Activated CD8-positive, alpha-beta memory T cell treated with anti-CD3 and anti-CD28 coated beads, Interleukin-2, amount 10 ng/mL, durations not matched to agents 7 days and 5 days (primary cell): ENCODE data around the gene TCERG1L. TPM values are rescaled to one million over a fixed set of nuclear protein-coding genes. Genes with fewer than 3 reads are reported as not detected.

Experiments
- ATAC-seq: fragments of 150-1000 bp; cut with Tn5 transposase; one replicate; pipeline ENCODE4 v1.10.0; 2021; ENCODE audit warnings: moderate library complexity
- CTCF ChIA-PET: fragments of 350-600 bp; sonication (Branson Sonifier 250); formaldehyde crosslinking; loops from one replicate; lab custom pipeline; 2021; ENCODE audit warnings: antibody characterized with exemption; lab: Charles Lee
- DNase-seq: peaks from one replicate; pipeline ENCODE4 v3.0.0-alpha.2; 2020
- H3K27ac Mint-ChIP-seq: one replicate; pipeline ENCODE4 v1.8.0; 2021; ENCODE audit warnings: mild to moderate bottlenecking, mixed read lengths
- H3K27me3 Mint-ChIP-seq: one replicate; pipeline ENCODE4 v1.8.0; 2021; ENCODE audit warnings: mixed read lengths
- H3K36me3 Mint-ChIP-seq: one replicate; pipeline ENCODE4 v1.8.0; 2021; ENCODE audit warnings: mild to moderate bottlenecking, mixed read lengths
- H3K4me1 Mint-ChIP-seq: one replicate; pipeline ENCODE4 v1.8.0; 2021; ENCODE audit warnings: mixed read lengths
- H3K4me3 Mint-ChIP-seq: one replicate; pipeline ENCODE4 v1.8.0; 2021; ENCODE audit warnings: mild to moderate bottlenecking, moderate library complexity, mixed read lengths
- H3K9me3 Mint-ChIP-seq: one replicate; pipeline ENCODE4 v1.8.0; 2022; ENCODE audit warnings: low read depth, mixed read lengths
- total RNA-seq, 2 experiments: library from RNA; stranded (reverse); gene quantifications; one replicate each; pipeline ENCODE4 v1.2.3, GENCODE V29; 2021

Gene TCERG1L
- total RNA-seq, 2 experiments from 2014 or later, result 0.20 to 0.49 TPM

DNA sequence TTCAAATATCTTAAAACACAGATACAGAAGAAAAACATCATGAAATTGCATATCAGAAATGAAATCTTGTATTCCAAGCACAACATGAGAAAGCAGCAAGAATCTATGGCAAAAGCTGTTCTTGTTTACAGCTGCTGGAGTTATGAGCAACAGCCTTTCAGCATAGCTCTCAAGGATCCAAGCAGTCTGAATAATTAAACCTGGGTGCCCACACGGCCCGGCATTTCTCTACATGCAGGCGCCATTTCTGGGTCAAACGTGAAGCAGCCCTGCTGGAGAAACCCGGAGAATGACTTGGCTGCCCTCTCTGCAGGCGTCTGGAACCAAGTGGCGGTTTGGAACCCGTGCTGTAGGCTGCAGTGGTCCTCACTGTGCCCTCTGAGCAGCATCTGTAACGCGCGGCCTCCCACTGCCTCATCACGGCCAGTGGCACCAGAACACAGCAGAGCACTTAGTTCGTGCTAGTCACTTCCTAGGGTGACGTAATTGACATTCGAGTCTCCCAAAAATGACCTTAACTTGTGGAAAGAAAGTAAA, 213.0 kb downstream of the TCERG1L start:
- no peaks in the 10 kb centered on the region for H3K9me3 Mint-ChIP-seq
- DNase-seq (no peak), ATAC-seq (no peak)
- H3K27me3 Mint-ChIP-seq, result no peaks in the 10 kb centered on the region
- H3K36me3 Mint-ChIP-seq, result no peaks in the 10 kb centered on the region
- H3K4me1 Mint-ChIP-seq, result no peaks in the 10 kb centered on the region
- no peak overlapping the region for H3K4me3 Mint-ChIP-seq
- CTCF ChIA-PET, result no interaction called here
- H3K27ac Mint-ChIP-seq, result no peak overlapping the region

DNA sequence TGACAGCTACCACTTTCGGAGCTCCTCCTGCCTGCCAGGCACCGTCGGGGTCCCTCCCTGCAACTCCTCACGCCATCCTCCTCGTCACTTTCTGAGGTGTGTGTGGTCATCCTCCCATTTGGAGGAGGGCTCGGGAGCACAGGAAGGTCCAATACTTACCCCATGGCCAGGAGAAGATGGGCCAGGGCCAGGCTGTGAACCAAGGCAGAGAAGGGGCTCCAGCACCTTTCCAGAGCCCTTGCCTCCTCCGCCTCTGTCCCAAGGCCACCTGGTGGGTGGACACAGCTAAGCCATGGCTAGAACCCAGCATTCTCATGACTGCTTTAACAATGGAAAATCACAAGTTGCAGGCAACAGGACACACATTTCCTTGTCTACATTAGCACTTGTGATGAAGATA, 215.5 kb downstream of the TCERG1L start:
- no peaks in the 10 kb centered on the region for H3K27me3 Mint-ChIP-seq
- no peak overlapping the region for H3K4me3 Mint-ChIP-seq
- DNase-seq, result no peak
- CTCF ChIA-PET, result no interaction called here
- no peak overlapping the region for H3K27ac Mint-ChIP-seq
- no peaks in the 10 kb centered on the region for H3K9me3 Mint-ChIP-seq
- no peaks in the 10 kb centered on the region for H3K36me3 Mint-ChIP-seq
- no peaks in the 10 kb centered on the region for H3K4me1 Mint-ChIP-seq
- ATAC-seq, result no peak

- DNase-seq (no peak), ATAC-seq (no peak)
- H3K9me3 Mint-ChIP-seq, result no peaks in the 10 kb centered on the region
- H3K36me3 Mint-ChIP-seq, result no peaks in the 10 kb centered on the region
- no peaks in the 10 kb centered on the region for H3K4me1 Mint-ChIP-seq
- H3K27me3 Mint-ChIP-seq, result no peaks in the 10 kb centered on the region
- H3K4me3 Mint-ChIP-seq, result no peak overlapping the region
- H3K27ac Mint-ChIP-seq, result no peak overlapping the region
- CTCF ChIA-PET, result no interaction called here
Measured at GRCh38 chr10:131095313-131095580, 216.3 kb downstream of the TCERG1L start.

- H3K27me3 Mint-ChIP-seq, result no peaks in the 10 kb centered on the region
- H3K4me1 Mint-ChIP-seq, result no peaks in the 10 kb centered on the region
- H3K27ac Mint-ChIP-seq, result no peak overlapping the region
- no peak for ATAC-seq
- H3K4me3 Mint-ChIP-seq, result no peak overlapping the region
- no peak for DNase-seq
- no peaks in the 10 kb centered on the region for H3K36me3 Mint-ChIP-seq
- CTCF ChIA-PET, result no interaction called here
- H3K9me3 Mint-ChIP-seq, result no peaks in the 10 kb centered on the region
Measured at GRCh38 chr10:131094527-131095312, 216.8 kb downstream of the TCERG1L start.

- no peak overlapping the region for H3K4me3 Mint-ChIP-seq
Measured at GRCh38 chr10:131093795-131094366, 217.6 kb downstream of the TCERG1L start.

DNA sequence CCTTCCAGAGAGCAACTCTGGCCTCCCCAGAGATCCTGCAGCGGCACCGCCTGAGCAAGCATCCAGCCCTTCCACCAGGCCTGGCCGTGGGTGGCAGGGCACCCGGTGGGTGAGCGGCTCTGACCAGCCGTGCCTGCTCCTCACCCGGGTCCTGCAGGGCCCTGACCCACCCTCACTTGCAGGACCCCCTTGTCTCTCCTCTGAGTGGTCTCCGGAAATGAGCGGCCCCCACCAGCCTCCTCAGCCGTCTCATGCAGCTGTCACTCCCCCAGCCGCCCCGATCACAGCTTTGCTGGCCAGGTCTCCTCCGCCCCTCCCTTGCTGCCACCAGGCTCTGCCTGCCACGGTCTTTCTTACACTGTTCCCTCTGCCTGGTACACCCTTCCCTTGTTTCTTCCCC, 218.2 kb downstream of the TCERG1L start:
- no peaks in the 10 kb centered on the region for H3K4me1 Mint-ChIP-seq
- CTCF ChIA-PET, result no interaction called here
- no peak overlapping the region for H3K27ac Mint-ChIP-seq
- DNase-seq, result no peak
- no peaks in the 10 kb centered on the region for H3K9me3 Mint-ChIP-seq
- ATAC-seq, result no peak
- H3K4me3 Mint-ChIP-seq, result no peak overlapping the region
- H3K36me3 Mint-ChIP-seq, result no peaks in the 10 kb centered on the region
- no peaks in the 10 kb centered on the region for H3K27me3 Mint-ChIP-seq

More at GRCh38 chr10:131093795-131094366, 217.6 kb downstream of the TCERG1L start:
- Mint-ChIP-seq H3K27me3 (no peaks in the 10 kb centered on the region), H3K27ac (no peak overlapping the region), H3K36me3 (no peaks in the 10 kb centered on the region), H3K9me3 (no peaks in the 10 kb centered on the region), H3K4me1 (no peaks in the 10 kb centered on the region)
- CTCF ChIA-PET, result no interaction called here
- ATAC-seq, result no peak
- DNase-seq, result no peak

DNA sequence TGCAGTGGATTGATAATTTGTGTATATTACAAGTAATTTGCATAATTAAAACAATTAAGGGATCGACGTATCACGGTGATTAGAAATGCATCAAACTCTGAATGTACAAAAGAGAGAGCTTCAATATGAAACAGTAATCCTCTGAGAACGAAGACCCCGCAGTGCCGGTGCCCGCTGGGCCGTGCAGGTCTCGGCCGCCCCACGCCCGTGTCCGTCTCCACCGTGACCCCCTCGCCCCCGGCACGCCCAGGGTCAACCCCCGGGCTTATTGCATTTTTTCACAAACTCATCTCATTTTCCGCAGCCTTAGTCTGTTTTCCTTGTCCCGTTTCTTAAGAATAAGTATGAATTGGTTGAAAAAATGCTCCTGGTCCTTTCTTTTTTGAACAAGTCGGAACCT, 218.6 kb downstream of the TCERG1L start:
- ATAC-seq, result no peak
- no peaks in the 10 kb centered on the region for H3K9me3 Mint-ChIP-seq
- no peaks in the 10 kb centered on the region for H3K36me3 Mint-ChIP-seq
- no peak overlapping the region for H3K4me3 Mint-ChIP-seq
- no peaks in the 10 kb centered on the region for H3K4me1 Mint-ChIP-seq
- no peaks in the 10 kb centered on the region for H3K27me3 Mint-ChIP-seq
- CTCF ChIA-PET, result no interaction called here
- H3K27ac Mint-ChIP-seq, result no peak overlapping the region
- no peak for DNase-seq

DNA sequence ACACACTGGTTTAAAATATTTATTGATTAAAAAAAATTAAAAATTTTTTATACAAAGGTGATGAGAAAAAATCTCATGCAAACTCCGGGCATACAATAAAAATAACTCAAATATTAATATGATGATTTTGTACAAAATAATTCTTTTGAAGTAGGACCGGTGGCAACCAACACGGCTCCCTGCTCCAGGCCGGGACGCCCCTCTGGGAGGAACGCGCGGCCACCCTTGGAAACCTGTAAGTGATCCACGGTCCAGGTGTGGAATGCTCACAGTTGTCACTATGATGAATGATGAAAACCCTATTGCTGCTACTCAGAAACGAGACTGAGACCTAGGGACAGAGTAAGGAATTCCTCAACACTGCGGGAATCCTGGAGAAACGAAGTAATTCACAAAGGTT, 219.1 kb downstream of the TCERG1L start:
- CTCF ChIA-PET, result no interaction called here
- Mint-ChIP-seq H3K27me3 (no peaks in the 10 kb centered on the region), H3K36me3 (no peaks in the 10 kb centered on the region), H3K27ac (no peak overlapping the region), H3K9me3 (no peaks in the 10 kb centered on the region), H3K4me1 (no peaks in the 10 kb centered on the region), H3K4me3 (no peak overlapping the region)
- DNase-seq (no peak), ATAC-seq (no peak)

- DNase-seq (no peak), ATAC-seq (no peak)
- CTCF ChIA-PET, result no interaction called here
- H3K27ac Mint-ChIP-seq, result no peak overlapping the region
- H3K27me3 Mint-ChIP-seq, result no peaks in the 10 kb centered on the region
- no peaks in the 10 kb centered on the region for H3K36me3 Mint-ChIP-seq
- no peaks in the 10 kb centered on the region for H3K9me3 Mint-ChIP-seq
- no peak overlapping the region for H3K4me3 Mint-ChIP-seq
- no peaks in the 10 kb centered on the region for H3K4me1 Mint-ChIP-seq
Measured at GRCh38 chr10:131091682-131092081, 219.8 kb downstream of the TCERG1L start.

GRCh38 chr10:131090761-131091661, 220.5 kb downstream of the TCERG1L start:
- Mint-ChIP-seq H3K27me3 (no peaks in the 10 kb centered on the region), H3K4me1 (no peaks in the 10 kb centered on the region), H3K4me3 (no peak overlapping the region), H3K36me3 (no peaks in the 10 kb centered on the region), H3K9me3 (no peaks in the 10 kb centered on the region), H3K27ac (no peak overlapping the region)
- ATAC-seq (no peak), DNase-seq (no peak)
- CTCF ChIA-PET, result no interaction called here

DNA sequence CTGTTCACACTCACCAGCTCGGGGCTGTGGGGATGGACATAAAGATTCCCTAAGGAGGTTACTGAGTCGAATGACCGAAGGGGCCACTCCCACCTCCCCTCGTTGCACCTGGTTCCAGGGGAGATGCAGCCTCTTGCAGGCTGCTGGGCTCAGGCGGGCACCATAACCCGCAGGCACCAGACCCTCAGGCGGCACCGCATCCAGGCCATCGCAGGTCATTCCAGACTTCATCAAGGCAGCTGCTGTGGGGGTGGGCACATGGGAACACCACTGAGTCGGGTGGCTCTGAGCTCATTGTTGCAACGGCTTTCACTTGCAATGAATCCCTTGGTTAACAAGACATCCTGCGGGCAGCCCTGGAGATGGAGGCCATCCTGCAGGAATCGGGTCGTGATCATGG, 221.7 kb downstream of the TCERG1L start:
- CTCF ChIA-PET, result no interaction called here
- no peaks in the 10 kb centered on the region for H3K36me3 Mint-ChIP-seq
- no peaks in the 10 kb centered on the region for H3K9me3 Mint-ChIP-seq
- H3K4me1 Mint-ChIP-seq, result no peaks in the 10 kb centered on the region
- H3K27ac Mint-ChIP-seq, result no peak overlapping the region
- H3K27me3 Mint-ChIP-seq, result peaks cover 5% of the 10 kb centered on the region
- no peak overlapping the region for H3K4me3 Mint-ChIP-seq
- no peak for DNase-seq
- ATAC-seq, result no peak

DNA sequence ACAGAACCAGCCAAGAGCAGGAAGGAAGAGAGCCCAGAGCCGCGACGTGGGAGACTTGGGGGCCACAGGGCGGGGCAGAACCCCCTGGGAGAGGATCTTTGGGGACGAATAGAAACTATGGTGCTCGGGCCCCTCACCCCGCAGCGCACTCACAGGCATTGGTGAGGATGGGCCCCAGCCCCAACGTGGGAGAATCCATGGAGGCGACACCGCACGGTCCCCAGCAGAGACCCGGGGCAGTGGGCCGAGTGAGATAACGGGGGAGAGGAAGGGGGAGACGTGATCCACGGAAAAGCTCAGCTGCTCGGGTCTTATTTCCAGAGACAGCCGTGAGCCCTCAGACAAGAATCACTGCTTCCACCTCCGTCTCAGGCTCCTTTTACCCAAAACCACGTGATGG, 222.4 kb downstream of the TCERG1L start:
- DNase-seq (no peak), ATAC-seq (no peak)
- Mint-ChIP-seq H3K27me3 (peaks cover 5% of the 10 kb centered on the region), H3K27ac (no peak overlapping the region), H3K9me3 (no peaks in the 10 kb centered on the region), H3K4me1 (no peaks in the 10 kb centered on the region), H3K36me3 (no peaks in the 10 kb centered on the region), H3K4me3 (no peak overlapping the region)
- CTCF ChIA-PET, result no interaction called here

- peaks cover 5% of the 10 kb centered on the region for H3K27me3 Mint-ChIP-seq
- ATAC-seq (no peak), DNase-seq (no peak)
- H3K27ac Mint-ChIP-seq, result no peak overlapping the region
- CTCF ChIA-PET, result no interaction called here
- H3K9me3 Mint-ChIP-seq, result no peaks in the 10 kb centered on the region
- H3K36me3 Mint-ChIP-seq, result no peaks in the 10 kb centered on the region
- H3K4me3 Mint-ChIP-seq, result no peak overlapping the region
- no peaks in the 10 kb centered on the region for H3K4me1 Mint-ChIP-seq
Measured at GRCh38 chr10:131088619-131089018, 222.9 kb downstream of the TCERG1L start.
